IPS DF 4.7 (cell line): Measurements from ENCODE around the gene KLF13.
"Not testable (repeated sequence)": the region's sequence is repeated elsewhere in the genome, so short reads cannot be mapped to it uniquely, and the experiment has no call there.

Experiments used
- DNase-seq: peaks from one replicate; pipeline ENCODE4 v3.0.0-alpha.2; 2013; ENCODE audit warnings: low spot score; ENCODE audit errors: extremely low read depth

Gene KLF13

GRCh38 chr15:31345606-31346366 lies 19.2 kb downstream of the KLF13 start:
- DNase-seq = no peak

- no peak for DNase-seq
Measured at GRCh38 chr15:31346367-31347066, 19.9 kb downstream of the KLF13 start.

- DNase-seq = no peak
Measured at GRCh38 chr15:31347067-31347975, 20.7 kb downstream of the KLF13 start.

GRCh38 chr15:31347981-31348803 lies 21.6 kb downstream of the KLF13 start:
- no peak for DNase-seq

- no peak for DNase-seq
Measured at GRCh38 chr15:31349233-31350141, 22.9 kb downstream of the KLF13 start.

GRCh38 chr15:31350771-31351170 lies 24.1 kb downstream of the KLF13 start:
- no peak for DNase-seq

- DNase-seq = no peak
Measured at GRCh38 chr15:31352339-31352751, 25.7 kb downstream of the KLF13 start.

- no peak for DNase-seq
Measured at GRCh38 chr15:31352911-31353811, 26.5 kb downstream of the KLF13 start.

- DNase-seq = no peak
Measured at GRCh38 chr15:31353931-31354330, 27.3 kb downstream of the KLF13 start.

GRCh38 chr15:31356097-31356496 lies 29.5 kb downstream of the KLF13 start:
- DNase-seq = not testable (repeated sequence)

- no peak for DNase-seq
Measured at GRCh38 chr15:31357148-31357547, 30.5 kb downstream of the KLF13 start.

GRCh38 chr15:31358163-31358562 lies 31.5 kb downstream of the KLF13 start:
- DNase-seq = no peak

GRCh38 chr15:31358957-31359701 lies 32.5 kb downstream of the KLF13 start:
- no peak for DNase-seq

- no peak for DNase-seq
Measured at GRCh38 chr15:31359702-31360111, 33.1 kb downstream of the KLF13 start.

- DNase-seq = no peak
Measured at GRCh38 chr15:31360158-31360561, 33.5 kb downstream of the KLF13 start.

GRCh38 chr15:31360843-31361763 lies 34.5 kb downstream of the KLF13 start:
- no peak for DNase-seq
